ENCODE results near the gene PRSS50.
"Not testable (repeated sequence)": the region's sequence is repeated elsewhere in the genome, so short reads cannot be mapped to it uniquely, and the experiment has no call there.

Gene PRSS50, protein sequence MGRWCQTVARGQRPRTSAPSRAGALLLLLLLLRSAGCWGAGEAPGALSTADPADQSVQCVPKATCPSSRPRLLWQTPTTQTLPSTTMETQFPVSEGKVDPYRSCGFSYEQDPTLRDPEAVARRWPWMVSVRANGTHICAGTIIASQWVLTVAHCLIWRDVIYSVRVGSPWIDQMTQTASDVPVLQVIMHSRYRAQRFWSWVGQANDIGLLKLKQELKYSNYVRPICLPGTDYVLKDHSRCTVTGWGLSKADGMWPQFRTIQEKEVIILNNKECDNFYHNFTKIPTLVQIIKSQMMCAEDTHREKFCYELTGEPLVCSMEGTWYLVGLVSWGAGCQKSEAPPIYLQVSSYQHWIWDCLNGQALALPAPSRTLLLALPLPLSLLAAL

DNA sequence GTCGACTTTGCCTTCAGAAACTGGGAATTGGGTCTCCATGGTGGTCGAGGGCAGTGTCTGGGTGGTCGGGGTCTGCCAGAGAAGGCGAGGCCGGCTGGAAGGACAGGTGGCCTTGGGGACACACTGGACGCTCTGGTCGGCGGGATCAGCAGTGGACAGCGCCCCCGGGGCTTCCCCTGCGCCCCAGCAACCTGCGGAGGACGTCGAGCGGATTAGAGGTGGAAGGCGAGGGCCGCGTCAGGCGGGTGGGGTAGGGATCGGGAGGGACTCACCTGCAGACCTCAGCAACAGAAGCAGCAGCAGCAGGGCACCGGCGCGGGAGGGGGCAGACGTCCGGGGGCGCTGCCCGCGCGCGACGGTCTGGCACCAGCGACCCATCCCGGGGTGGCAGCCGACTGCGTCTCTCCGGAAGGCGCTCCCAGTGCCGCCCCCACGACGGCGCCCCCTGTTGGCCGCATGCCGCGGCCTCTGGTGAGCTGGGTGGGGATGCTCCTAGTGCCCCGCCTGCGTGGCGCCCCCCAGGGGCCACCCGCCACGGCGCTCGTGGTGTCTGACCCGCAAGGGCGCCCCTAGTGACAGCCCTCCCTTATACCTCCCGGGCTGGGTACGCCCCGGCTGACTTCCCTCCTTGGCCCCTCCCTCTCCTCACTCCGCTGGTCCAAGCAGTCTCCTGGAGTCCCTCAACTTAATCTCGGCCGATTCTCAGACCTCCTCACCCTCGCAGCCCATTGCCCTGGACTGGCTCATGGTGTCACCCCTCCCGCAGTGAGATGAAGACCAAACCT lies at the start of gene PRSS50:
TSS of gene PRSS50 (minus strand) at position 423 of the 785 bp plus-strand sequence. CDS start at position 378, 45 bp downstream.
- DNase-seq (ENCODE audit: extremely low spot score), result peak; percentile 18
- ChIA-PET CTCF (no interaction called here), POLR2A (no interaction called here)
- TF ChIP-seq, protein P1, sequence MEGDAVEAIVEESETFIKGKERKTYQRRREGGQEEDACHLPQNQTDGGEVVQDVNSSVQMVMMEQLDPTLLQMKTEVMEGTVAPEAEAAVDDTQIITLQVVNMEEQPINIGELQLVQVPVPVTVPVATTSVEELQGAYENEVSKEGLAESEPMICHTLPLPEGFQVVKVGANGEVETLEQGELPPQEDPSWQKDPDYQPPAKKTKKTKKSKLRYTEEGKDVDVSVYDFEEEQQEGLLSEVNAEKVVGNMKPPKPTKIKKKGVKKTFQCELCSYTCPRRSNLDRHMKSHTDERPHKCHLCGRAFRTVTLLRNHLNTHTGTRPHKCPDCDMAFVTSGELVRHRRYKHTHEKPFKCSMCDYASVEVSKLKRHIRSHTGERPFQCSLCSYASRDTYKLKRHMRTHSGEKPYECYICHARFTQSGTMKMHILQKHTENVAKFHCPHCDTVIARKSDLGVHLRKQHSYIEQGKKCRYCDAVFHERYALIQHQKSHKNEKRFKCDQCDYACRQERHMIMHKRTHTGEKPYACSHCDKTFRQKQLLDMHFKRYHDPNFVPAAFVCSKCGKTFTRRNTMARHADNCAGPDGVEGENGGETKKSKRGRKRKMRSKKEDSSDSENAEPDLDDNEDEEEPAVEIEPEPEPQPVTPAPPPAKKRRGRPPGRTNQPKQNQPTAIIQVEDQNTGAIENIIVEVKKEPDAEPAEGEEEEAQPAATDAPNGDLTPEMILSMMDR (IDR thresholded peaks at IDR 0.05; ENCODE audit: control extremely low read depth, extremely low read depth, low read depth, missing control alignments), result peak; percentile 38

DNA sequence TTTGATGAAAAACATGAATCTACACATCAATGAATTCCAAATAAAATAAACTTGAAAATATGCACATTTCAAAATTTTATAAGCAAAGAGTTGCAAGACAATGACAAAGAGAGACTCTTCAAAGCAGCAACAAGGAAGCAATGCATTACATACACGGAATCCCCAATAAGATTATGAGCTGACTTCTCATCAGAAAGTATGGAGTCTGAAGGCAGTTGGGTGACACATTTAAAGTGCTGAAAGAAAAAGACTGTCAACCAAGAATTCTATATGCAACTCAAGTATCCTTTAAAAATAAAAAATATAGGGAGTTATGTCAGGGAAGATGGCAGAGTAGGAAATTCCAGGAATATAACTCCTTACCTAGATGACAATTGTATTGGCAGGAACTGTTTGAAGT lies 46.5 kb upstream of the PRSS50 start:
- DNase-seq (ENCODE audit: extremely low spot score), result no peak
- TF ChIP-seq, protein P1 (IDR thresholded peaks at IDR 0.05; ENCODE audit: control extremely low read depth, extremely low read depth, low read depth, missing control alignments), result no peak
- ChIA-PET CTCF (interaction anchor here (0.7 kb wide), 1 partner anchor 16 kb away, joined by 3 read pairs; no protein-coding TSS in a partner anchor), POLR2A (no interaction called here)

DNA sequence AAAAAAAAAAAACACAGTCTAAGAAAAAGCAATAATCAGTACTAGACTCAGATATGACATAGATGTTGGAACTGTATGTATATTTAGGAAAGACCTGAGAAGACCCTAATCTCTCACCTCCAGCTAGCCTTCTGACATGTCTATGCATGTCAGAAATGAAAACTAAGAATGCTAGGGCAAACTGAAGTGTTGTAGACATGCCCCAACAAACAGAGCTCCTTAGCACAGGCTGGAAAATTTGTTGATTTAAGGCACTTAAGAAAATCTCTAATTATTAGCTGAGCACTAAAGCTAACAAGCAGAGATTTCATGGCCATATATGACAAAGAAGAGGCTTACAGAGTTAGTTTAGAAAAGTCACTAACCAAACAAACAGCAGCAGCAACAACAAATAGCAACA lies 45.5 kb upstream of the PRSS50 start:
- ChIA-PET CTCF (no interaction called here), POLR2A (no interaction called here)
- TF ChIP-seq, protein P1 (IDR thresholded peaks at IDR 0.05; ENCODE audit: control extremely low read depth, extremely low read depth, low read depth, missing control alignments), result no peak
- DNase-seq (ENCODE audit: extremely low spot score), result no peak

DNA sequence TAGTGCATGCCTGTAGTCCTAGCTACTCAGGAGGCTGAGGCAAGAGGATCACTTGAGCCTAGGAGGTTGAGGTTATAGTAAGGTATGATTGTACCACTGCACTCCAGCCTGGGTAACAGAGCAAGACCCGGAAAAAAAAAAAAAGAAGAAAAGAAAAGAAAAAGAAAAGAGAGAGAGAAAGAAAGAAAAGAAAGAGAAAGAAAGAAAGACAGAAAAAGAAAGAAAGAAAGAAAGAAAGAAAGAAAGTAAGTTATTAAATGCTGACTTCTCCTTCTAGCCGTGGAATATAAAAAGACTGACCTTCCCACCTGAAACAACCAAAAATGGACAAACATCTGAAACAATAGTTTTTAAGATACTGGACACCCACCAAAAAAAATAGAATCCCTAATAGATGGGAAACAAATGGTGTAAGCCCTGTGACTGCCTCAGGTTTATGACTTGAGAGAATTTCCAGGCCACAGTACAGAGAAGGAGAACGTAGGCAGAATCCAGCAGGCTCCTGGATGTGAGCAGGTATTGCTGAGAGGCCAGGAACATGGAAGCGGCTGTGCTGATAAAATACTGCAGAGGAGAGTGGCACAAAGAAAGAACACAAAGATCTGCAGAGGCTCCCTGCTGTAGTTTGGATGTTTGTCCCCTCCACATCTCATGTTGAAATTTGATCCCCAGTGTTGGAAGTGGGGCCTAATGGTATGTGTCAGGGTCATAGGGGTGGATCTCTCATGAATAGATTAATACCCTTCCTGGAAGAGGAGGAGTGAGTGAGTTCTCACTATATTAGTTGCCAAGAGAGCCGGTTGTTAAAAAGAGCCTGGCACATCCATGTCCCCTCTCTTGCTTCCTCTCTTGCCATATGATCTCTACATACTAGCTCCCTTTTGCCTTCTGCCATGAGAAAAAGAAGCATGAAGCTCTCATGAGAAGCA lies 41.8 kb upstream of the PRSS50 start:
- ChIA-PET CTCF (no interaction called here), POLR2A (no interaction called here)
- TF ChIP-seq, protein P1 (IDR thresholded peaks at IDR 0.05; ENCODE audit: control extremely low read depth, extremely low read depth, low read depth, missing control alignments), result no peak
- DNase-seq (ENCODE audit: extremely low spot score), result no peak

DNA sequence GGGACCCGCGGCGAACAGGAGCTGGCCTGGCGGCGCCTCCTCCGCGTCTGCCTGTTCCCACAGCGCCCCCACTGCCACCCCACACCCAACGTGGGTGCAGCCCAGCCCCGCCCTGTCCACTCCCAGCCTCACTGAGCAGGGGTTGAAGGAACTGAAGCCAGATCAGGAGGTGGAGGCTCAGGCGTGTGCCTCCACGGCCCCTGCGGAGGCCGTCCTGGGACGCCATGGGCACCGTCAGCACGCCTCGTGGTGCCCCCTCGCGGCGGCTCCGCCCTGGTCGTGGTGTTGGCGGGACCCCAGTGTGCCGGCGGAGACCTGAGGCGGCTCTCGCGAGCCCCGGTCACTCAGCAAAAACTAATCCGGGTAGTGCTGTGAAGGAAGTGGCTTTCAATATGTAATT lies 39.0 kb upstream of the PRSS50 start:
- ChIA-PET CTCF (interaction anchor here (0.7 kb wide), 1 partner anchor 272 kb away, joined by 3 read pairs; no protein-coding TSS in a partner anchor), POLR2A (no interaction called here)
- TF ChIP-seq, protein P1 (IDR thresholded peaks at IDR 0.05; ENCODE audit: control extremely low read depth, extremely low read depth, low read depth, missing control alignments), result no peak
- no peak for DNase-seq (ENCODE audit: extremely low spot score)

DNA sequence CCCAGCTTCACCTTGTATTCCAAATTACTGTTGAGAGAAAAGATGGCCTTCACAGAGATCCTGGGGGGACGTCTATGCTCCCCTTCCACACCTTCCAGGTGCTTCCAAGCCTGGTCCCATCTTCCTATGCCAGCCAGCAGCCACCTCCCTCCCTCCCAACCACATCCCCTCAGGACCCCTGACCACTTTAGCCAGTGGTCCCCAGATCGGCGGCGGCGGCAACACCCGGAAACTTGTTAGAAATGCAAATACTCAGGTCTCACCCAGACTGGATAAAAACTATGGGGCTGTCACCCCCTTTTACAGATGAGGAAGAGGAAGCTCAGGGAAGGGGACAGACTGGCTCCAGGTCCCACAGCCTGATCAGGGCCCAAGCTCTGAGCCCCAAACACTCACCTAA lies 38.0 kb upstream of the PRSS50 start:
- ChIA-PET POLR2A (no interaction called here), CTCF (no interaction called here)
- no peak for DNase-seq (ENCODE audit: extremely low spot score)
- TF ChIP-seq, protein P1 (IDR thresholded peaks at IDR 0.05; ENCODE audit: control extremely low read depth, extremely low read depth, low read depth, missing control alignments), result no peak

DNA sequence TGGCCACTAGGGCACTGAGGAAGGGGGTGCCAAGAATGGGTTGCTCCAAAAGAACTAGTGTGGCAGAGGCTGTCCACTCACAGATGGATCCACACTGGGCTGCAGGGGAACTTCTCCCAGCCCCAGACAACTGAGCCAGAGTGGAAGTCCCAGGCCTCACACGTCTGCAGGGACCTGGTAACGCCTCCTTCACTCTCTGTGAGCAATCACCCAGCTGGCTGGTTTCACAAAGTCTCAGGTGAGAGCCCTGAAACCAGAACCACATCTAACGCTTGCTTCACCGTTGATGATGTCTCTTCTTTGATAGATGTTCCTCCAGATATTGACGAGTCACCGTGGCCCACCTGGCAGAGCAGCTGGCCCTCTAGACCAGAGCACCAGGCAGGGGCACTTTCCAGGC lies 35.5 kb upstream of the PRSS50 start:
- POLR2A ChIA-PET; DNase-seq (ENCODE audit: extremely low spot score); CTCF ChIA-PET: not testable (repeated sequence)

All from GM10248 (cell line).